Motor neuron (in vitro differentiated cells): ENCODE results near the gene PADI1. TPM values are rescaled to one million over a fixed set of nuclear protein-coding genes. Genes with fewer than 3 reads are reported as not detected.

Experiments used
- ATAC-seq, 8 experiments: fragments of 200-7000 bp; cut with Tn5 transposase; replicated peaks in 6 of 8; 2 replicates each; pipeline ENCODE4 v1.8.0; 2021; ENCODE audit warnings: mild to moderate bottlenecking in 8 of 8, moderate library complexity in 8 of 8
- H3K27ac ChIP-seq, 2 donors: fragments of 250-450 bp; sonication (Bioruptor Pico); 2 replicates each; pipeline ENCODE4 v1.9.0; 2021; ENCODE audit warnings: antibody characterized with exemption in 2 of 2, mild to moderate bottlenecking in 2 of 2, moderate library complexity in 1 of 2
- H3K4me1 ChIP-seq, 2 donors: fragments of 250-450 bp; sonication (Bioruptor Pico); replicated peaks in 1 of 2; 2 replicates each; pipeline ENCODE4 v1.6.1; 2021; ENCODE audit warnings: antibody characterized with exemption in 2 of 2, mild to moderate bottlenecking in 2 of 2, moderate library complexity in 1 of 2
- H3K4me3 ChIP-seq, 5 donors: fragments of 250-450 bp; sonication (Bioruptor Pico); 2 replicates each; pipeline ENCODE4 v1.9.0; 2021; ENCODE audit warnings: antibody characterized with exemption in 5 of 5, mild to moderate bottlenecking in 5 of 5, moderate library complexity in 4 of 5
- WGBS, 10 experiments: fragments of 450-650 bp; shearing (Covaris generic); methylation state at CpG; one replicate each; pipeline ENCODE4 v1.0.0; 2022; 5-methylcytosine and 5-hydroxymethylcytosine counted together
- in situ Hi-C, 9 experiments: fragments of 400-800 bp; cut with MboI; loops; one replicate each; pipeline ENCODE4 v1.15.0; 2021; ENCODE audit warnings: low sequenced_read_pairs in 9 of 9, low pct_unique_long_range_greater_than_20kb in 2 of 9; ENCODE audit not compliant: unreplicated experiment in 9 of 9
- total RNA-seq, 8 experiments: library from RNA; unstranded; fragments of 300-600 nt; gene quantifications; 2 replicates each; pipeline versions ENCODE4 v1.2.3 to v1.2.4, GENCODE V29; 2022

Gene PADI1
- total RNA-seq, 8 experiments from 2014 or later: 0.05 to 1.1 (median 0.29) TPM; not detected in 1

- Histone ChIP-seq H3K4me3 (no peak overlapping the region), H3K4me1 (no peaks in the 10 kb centered on the region), H3K27ac (no peak overlapping the region)
- in situ Hi-C loops: no loop called here
- no peak for ATAC-seq
- whole genome bisulfite sequencing, 10 experiments: 51 to 83% (median 67%) methylated on average over 1 to 7 of the region's 8 CpGs; no CpG with 5 or more reads in 3 of the 10 experiments
Observed at GRCh38 chr1:17281775-17282181, 76.8 kb downstream of the PADI1 start.

DNA sequence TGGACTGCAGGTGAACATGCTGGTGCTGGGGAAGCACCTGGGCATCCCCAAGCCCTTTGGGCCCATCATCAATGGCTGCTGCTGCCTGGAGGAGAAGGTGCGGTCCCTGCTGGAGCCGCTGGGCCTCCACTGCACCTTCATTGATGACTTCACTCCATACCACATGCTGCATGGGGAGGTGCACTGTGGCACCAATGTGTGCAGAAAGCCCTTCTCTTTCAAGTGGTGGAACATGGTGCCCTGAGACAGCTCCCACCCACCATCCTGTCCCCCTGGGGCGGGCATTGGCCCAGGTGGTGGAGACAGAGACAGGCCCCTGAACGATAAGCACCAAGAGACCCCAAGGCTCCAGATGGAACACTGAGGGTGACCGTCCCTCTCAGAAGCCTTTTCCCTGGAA is 77.9 kb downstream of the PADI1 start:
- H3K4me3 ChIP-seq: no peak overlapping the region
- no peak overlapping the region for H3K27ac ChIP-seq
- 78 to 80% methylated on average over 1 to 4 of the region's 5 CpGs; no CpG with 5 or more reads in 8 of the 10 experiments for WGBS, 10 experiments
- in situ Hi-C loops: no loop called here
- no peak for ATAC-seq
- no peaks in the 10 kb centered on the region for H3K4me1 ChIP-seq

DNA sequence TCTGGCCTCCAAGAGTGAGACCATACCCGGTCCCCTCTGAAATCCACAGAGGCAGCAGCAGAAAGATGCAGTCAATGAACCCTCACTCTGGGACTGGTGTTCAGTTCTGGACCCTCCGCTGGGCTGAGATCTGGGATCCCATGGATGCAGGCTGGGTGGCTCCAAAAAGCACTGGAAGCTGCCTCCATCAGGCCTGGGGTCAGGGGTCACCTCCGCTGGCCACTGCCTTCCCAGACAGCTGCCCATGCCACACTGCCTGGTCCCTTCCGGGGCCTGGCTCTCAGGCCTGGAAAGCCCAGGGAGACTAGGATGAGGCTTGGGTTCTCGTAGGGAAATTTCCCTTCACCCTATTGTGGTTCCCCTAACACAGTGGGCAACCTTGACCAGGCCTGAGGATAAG is 81.7 kb downstream of the PADI1 start:
- no peak for ATAC-seq
- Histone ChIP-seq H3K4me1 (no peaks in the 10 kb centered on the region), H3K27ac (no peak overlapping the region), H3K4me3 (no peak overlapping the region)
- in situ Hi-C loops: no loop called here
- 80 to 95% (median 89%) methylated on average over 2 to 5 of the region's 5 CpGs; no CpG with 5 or more reads in 5 of the 10 experiments for WGBS, 10 experiments

DNA sequence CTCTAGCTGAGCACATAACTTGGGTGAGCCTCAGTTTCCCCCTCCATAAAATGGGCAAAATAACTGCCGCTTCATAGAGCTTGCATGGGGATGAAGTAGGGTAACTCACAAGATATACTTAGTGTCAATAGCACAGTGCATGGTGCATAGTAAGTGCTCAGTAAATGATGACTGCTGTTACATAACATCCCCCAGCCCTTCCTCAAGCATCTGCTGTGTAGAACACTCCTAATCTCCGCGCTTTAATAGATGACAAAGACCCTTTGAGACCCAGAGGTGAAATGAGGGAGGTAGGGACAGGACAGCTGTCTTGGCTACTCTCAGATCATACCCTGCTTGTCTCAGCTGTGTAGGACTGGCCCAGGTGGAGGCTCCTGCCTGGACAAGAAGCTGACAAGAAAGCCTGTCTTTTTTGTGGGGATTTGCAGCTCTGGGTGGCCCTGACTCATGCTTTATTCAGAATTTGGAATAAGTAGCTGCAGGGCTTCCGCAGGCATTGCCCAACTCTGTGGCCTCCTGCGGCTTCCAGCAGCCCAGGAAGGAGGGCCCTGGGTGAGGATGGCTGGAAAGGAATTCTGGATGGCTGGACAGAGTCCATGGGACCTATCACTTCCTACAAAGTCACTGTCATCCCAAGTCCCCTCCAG is 82.3 kb downstream of the PADI1 start:
- Histone ChIP-seq H3K27ac (no peak overlapping the region), H3K4me3 (no peak overlapping the region), H3K4me1 (no peaks in the 10 kb centered on the region)
- in situ Hi-C loops: no loop called here
- 0 to 87% (median 76%) methylated on average over 2 to 5 of the region's 5 CpGs; no CpG with 5 or more reads in 4 of the 10 experiments for WGBS, 10 experiments
- ATAC-seq: peak in 3 of 8 experiments; percentile 94 to 97 (median 97)

GRCh38 chr1:17289721-17290120 is 84.8 kb downstream of the PADI1 start:
- WGBS, 10 experiments: 0 to 100% (median 88%) methylated on average over 1 to 2 of the region's 2 CpGs; no CpG with 5 or more reads in 3 of the 10 experiments
- ATAC-seq: peak in 3 of 8 experiments; percentile 56 to 76 (median 65)
- no peaks in the 10 kb centered on the region for H3K4me1 ChIP-seq
- no peak overlapping the region for H3K27ac ChIP-seq
- H3K4me3 ChIP-seq: no peak overlapping the region
- in situ Hi-C loops: no loop called here

DNA sequence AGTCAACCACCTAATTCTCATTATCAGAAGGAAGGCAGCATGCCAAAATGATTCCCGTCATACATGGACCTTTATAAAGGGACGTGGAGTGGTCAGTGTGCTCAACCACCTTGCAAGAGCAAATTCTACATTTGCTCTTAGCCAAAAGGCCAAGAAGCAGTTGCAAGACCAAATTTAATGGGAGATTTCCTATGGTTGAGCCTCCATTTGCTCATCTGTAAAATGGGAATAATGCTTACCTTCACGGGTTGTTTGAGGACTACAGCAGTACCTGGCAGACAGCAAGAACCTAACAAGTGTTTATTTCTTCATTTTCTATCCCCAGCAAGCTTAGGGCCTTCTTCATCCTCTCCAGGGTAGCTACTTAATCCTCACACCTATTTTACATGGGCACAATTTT is 85.6 kb downstream of the PADI1 start:
- WGBS, 10 experiments: 55 to 100% (median 90%) methylated on average over 2 to 3 of the region's 3 CpGs; no CpG with 5 or more reads in 1 of the 10 experiments
- H3K4me1 ChIP-seq: no peaks in the 10 kb centered on the region
- H3K27ac ChIP-seq: no peak overlapping the region
- H3K4me3 ChIP-seq: no peak overlapping the region
- in situ Hi-C loops: no loop called here
- ATAC-seq: no peak

DNA sequence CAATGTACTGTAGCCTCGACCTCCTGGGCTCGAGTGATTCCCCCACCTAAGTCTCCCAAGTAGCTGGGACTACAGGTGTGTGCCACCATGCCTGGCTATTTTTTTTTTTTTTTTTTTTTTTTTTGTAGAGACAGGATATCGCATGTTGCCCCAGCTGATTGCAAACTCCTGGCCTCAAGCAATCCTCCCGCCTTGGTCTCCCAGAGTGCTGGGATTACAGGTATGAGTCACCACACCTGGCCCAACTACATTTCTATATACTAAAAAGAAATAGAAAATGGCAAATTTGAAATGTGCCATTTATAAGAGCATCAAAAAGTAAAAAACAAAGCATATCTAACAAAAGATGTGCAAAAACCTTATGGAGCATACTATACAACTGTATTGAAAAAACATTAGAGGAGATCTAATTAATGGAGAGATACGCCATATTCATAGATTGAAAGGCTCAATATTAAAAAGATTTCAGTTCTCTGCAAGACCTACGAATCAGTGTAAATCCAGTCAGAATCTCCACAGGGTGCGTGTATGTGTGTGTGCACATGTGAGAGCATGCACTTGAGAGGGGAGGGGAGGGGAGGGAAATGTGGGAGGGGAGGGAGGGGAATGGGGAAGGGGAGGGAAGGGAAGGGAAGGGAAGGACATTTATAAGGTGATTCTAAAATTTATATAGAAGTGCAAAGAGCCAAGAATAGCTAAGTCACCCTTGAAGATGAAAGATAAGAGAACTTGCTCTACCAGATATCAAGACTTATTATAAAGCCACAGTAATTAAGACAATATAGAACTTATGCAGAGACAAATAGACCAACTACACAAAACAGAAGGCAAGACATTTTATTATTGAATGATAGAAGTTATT is 87.6 kb downstream of the PADI1 start:
- in situ Hi-C loops: no loop called here
- no peak overlapping the region for H3K4me3 ChIP-seq
- ATAC-seq: no peak
- H3K27ac ChIP-seq: no peak overlapping the region
- no peaks in the 10 kb centered on the region for H3K4me1 ChIP-seq
- 32 to 100% (median 76%) methylated on average over 1 to 7 of the region's 7 CpGs; no CpG with 5 or more reads in 2 of the 10 experiments for WGBS, 10 experiments

DNA sequence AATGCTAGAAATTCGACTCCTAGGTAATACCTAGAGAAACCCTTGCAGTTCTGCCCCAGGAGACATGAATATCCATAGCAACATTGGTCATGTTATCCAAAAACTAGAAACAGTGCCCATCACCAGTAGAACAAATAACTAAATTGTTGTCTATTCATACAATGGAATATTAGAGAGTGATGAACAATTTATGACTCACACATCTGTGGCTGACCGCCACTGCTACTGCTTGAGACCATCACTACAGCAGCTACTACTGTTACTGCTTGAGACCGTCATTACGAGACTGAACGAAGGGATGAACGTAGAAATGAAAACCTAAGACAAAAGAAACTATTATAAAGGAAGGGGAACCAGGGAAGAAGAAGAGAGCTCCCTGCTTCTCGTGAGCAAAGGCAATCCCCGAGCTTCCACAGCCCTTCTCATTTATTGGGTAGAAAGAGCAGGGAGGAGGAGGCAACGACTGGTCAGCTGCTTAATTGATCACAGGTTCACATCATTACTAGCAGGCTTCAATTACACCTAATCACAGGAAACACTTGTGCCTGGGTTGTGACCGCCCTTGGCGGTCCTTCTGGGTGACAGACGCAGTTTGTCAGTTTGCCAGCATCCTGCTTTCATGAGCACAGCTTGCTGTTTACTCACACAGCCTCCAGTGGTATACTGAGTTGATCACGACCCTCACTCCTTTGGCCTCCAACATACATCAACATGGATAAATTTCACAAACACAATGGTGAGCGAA is 88.9 kb downstream of the PADI1 start:
- no peak for ATAC-seq
- in situ Hi-C loops: no loop called here
- WGBS, 10 experiments: 27 to 100% (median 77%) methylated on average over 1 to 14 of the region's 14 CpGs; no CpG with 5 or more reads in 1 of the 10 experiments
- Histone ChIP-seq H3K4me1 (no peaks in the 10 kb centered on the region), H3K27ac (no peak overlapping the region), H3K4me3 (no peak overlapping the region)

DNA sequence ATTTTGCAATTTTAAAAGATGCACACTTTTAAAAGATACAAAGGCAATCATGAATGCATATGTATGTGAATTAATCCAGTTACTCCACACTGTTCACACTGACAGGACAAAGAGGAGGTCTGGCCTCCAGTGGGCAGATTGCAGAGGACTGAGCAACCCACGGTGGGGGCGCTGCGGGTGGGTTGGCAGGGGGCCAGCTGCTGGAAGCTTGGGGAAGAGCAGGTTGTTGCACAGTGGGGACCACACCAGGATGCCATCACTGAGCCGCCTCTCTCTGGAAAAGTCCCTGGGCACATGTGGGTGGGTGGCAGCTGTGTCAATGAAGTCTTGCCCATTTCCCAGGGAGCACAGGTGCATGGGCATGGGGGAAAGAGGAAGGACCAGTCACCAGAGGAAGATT is 90.4 kb downstream of the PADI1 start:
- 82 to 100% (median 89%) methylated on average over 1 to 3 of the region's 4 CpGs; no CpG with 5 or more reads in 7 of the 10 experiments for WGBS, 10 experiments
- no peaks in the 10 kb centered on the region for H3K4me1 ChIP-seq
- in situ Hi-C loops: no loop called here
- no peak overlapping the region for H3K27ac ChIP-seq
- no peak overlapping the region for H3K4me3 ChIP-seq
- ATAC-seq: no peak

Other genes with a start within 250 kb of the PADI1 start
- 100 to 1,000 TPM in 1 of 8 experiments, 10 to 100 TPM in 6, 1 to 10 TPM in 1; 8.8 to 144 (median 23.7) TPM for gene MFAP2, start 224.5 kb upstream of the PADI1 start, total RNA-seq
- gene ATP13A2, start 193.2 kb upstream of the PADI1 start, total RNA-seq: 10 to 100 TPM; 32.2 to 80.0 (median 55.8) TPM
- 100 to 1,000 TPM in 3 of 8 experiments, 10 to 100 TPM in 5; 75.1 to 161 (median 96.1) TPM for gene SDHB, start 151.1 kb upstream of the PADI1 start, total RNA-seq
- 1 to 10 TPM in 7 of 8 experiments, under 1 TPM in 1; 0.92 to 5.3 (median 2.0) TPM for gene PADI2, start 85.7 kb upstream of the PADI1 start, total RNA-seq
- gene PADI3, start 44.0 kb downstream of the PADI1 start, total RNA-seq: under 1 TPM in 4 of 8 experiments, not detected in 4; 0.04 to 0.14 (median 0.12) TPM
- under 1 TPM in 2 of 8 experiments, not detected in 6; 0.38 to 0.66 TPM for gene PADI4, start 103.1 kb downstream of the PADI1 start, total RNA-seq
- under 1 TPM in 1 of 8 experiments, not detected in 7; 0.09 TPM for gene PADI6, start 167.1 kb downstream of the PADI1 start, total RNA-seq
- gene RCC2, start 234.5 kb downstream of the PADI1 start, total RNA-seq: 100 to 1,000 TPM in 3 of 8 experiments, 10 to 100 TPM in 5; 37.9 to 192 (median 49.3) TPM